HepG2 (cell line): Measurements from ENCODE around the gene TGFBI. TPM values are rescaled to one million over a fixed set of nuclear protein-coding genes. Genes with fewer than 3 reads are reported as not detected.

Experiments
- ATAC-seq: fragments of 200-7000 bp; cut with Tn5 transposase; 3 replicates; pipeline ENCODE4 v1.9.1; 2020; ENCODE audit warnings: mild to moderate bottlenecking, moderate library complexity
- BruUV-seq: library from RNA; stranded (reverse); fragments of 400-500 nt; replicated peaks from 2 replicates; lab custom pipeline; 2021; lab: Mats Ljungman, UMichigan
- CTCF ChIA-PET: fragments of 300-600 bp; formaldehyde crosslinking; extraction: SDS; loops from one replicate; lab custom pipeline; 2021; ENCODE audit warnings: low total read pairs, inconsistent platforms, low intra/inter-chr PET ratio; lab: Yijun Ruan, JAX
- POLR2A ChIA-PET: fragments of 350-600 bp; sonication (Branson Sonifier 250); formaldehyde crosslinking; loops from one replicate; lab custom pipeline; 2020; ENCODE audit warnings: antibody characterized with exemption, inconsistent platforms; lab: Yijun Ruan, JAX
- DNase-seq: peaks from one replicate; pipeline ENCODE4 v3.0.0-alpha.2; 2015; ENCODE audit warnings: low spot score
- FAIRE-seq: peaks from 3 replicates; lab custom pipeline; 2011; peaks lifted over from hg19 to GRCh38; lab: Jason Lieb, UNC
- H2AFZ ChIP-seq: one replicate; pipeline ENCODE4 v1.6.1; 2011; ENCODE audit warnings: low read length, inconsistent platforms
- H3K27ac ChIP-seq: fragments of 300-600 bp; 3 replicates; pipeline ENCODE4 v1.8.0; 2011; ENCODE audit warnings: mixed run types, mild to moderate bottlenecking, mixed read lengths, low read length, inconsistent platforms; ENCODE audit not compliant: insufficient read depth; ENCODE audit errors: extremely low read length
- H3K27me3 ChIP-seq, 2 experiments: fragments of 200-600 bp in 1 of 2; 2 replicates in 1 of 2; 3 replicates in 1 of 2; pipeline versions ENCODE4 v1.6.0 to v1.8.0; 2011; ENCODE audit warnings: low read length in 2 of 2, mild to moderate bottlenecking in 2 of 2, moderate library complexity in 2 of 2, inconsistent platforms in 1 of 2; ENCODE audit not compliant: insufficient read depth in 2 of 2, control insufficient read depth in 1 of 2
- H3K36me3 ChIP-seq, 2 experiments: fragments of 200-600 bp in 1 of 2; replicated peaks in 1 of 2; 2 replicates in 1 of 2; 3 replicates in 1 of 2; pipeline versions ENCODE4 v1.5.1 to v1.8.0; 2011; ENCODE audit warnings: low read length in 2 of 2, inconsistent platforms in 1 of 2; ENCODE audit not compliant: insufficient read depth in 2 of 2, control insufficient read depth in 1 of 2
- H3K4me1 ChIP-seq: 2 replicates; pipeline ENCODE4 v1.5.1; 2012; ENCODE audit warnings: low read length, inconsistent platforms; ENCODE audit not compliant: insufficient read depth
- H3K4me2 ChIP-seq: 2 replicates; pipeline ENCODE4 v1.6.0; 2011; ENCODE audit warnings: low read depth, low read length, inconsistent platforms
- H3K4me3 ChIP-seq, 3 experiments: fragments of 200-600 bp in 1 of 3; sonication (generic), shearing (Covaris generic) in 1 of 3; replicated peaks in 1 of 3; 2 replicates each; pipeline ENCODE4 v1.5.1; 2011 to 2016; ENCODE audit warnings: low read length in 3 of 3, inconsistent platforms in 2 of 3, low read depth in 2 of 3, mild to moderate bottlenecking in 2 of 3, control low read depth in 1 of 3, mixed read lengths in 1 of 3; ENCODE audit not compliant: insufficient read depth in 1 of 3
- H3K79me2 ChIP-seq: one replicate; pipeline ENCODE4 v1.6.1; 2011; ENCODE audit warnings: low read length, inconsistent platforms; ENCODE audit not compliant: insufficient read depth
- H3K9ac ChIP-seq: 2 replicates; pipeline ENCODE4 v1.6.0; 2011; ENCODE audit warnings: mild to moderate bottlenecking, low read depth, low read length, inconsistent platforms; ENCODE audit not compliant: insufficient read depth
- H3K9me3 ChIP-seq: 2 replicates; pipeline ENCODE4 v1.5.1; 2012; ENCODE audit warnings: mild to moderate bottlenecking, low read length
- H4K20me1 ChIP-seq: 2 replicates; pipeline ENCODE4 v1.6.0; 2011; ENCODE audit warnings: inconsistent platforms, mild to moderate bottlenecking, low read length, moderate library complexity; ENCODE audit not compliant: insufficient read depth
- CCDC6 ChIP-seq: sonication (generic); formaldehyde crosslinking; IDR thresholded peaks from 2 replicates; pipeline ENCODE4 v1.8.1; 2022; ENCODE audit warnings: mild to moderate bottlenecking, missing genetic modification reagents, moderate library complexity
- CSRNP1 ChIP-seq: sonication (generic); formaldehyde crosslinking; IDR thresholded peaks from 2 replicates; pipeline ENCODE4 v1.8.1; 2023; ENCODE audit warnings: mild to moderate bottlenecking, missing genetic modification reagents
- IRF1 ChIP-seq: sonication (generic); formaldehyde crosslinking; IDR thresholded peaks from 2 replicates; pipeline ENCODE4 v1.4.0; 2020; ENCODE audit warnings: low read depth, mild to moderate bottlenecking, missing genetic modification reagents
- MAFF ChIP-seq: IDR thresholded peaks from 2 replicates; pipeline ENCODE4 v1.6.1; 2011; ENCODE audit warnings: low read depth, low read length, improper control_type of control experiment
- MAFG ChIP-seq: sonication (generic); formaldehyde crosslinking; IDR thresholded peaks from 2 replicates; pipeline ENCODE4 v1.5.1; 2020; ENCODE audit warnings: mild to moderate bottlenecking, missing genetic modification reagents
- MAFK ChIP-seq, 2 experiments: IDR thresholded peaks in 1 of 2; conservative IDR thresholded peaks in 1 of 2; 2 replicates each; pipeline ENCODE4 v1.6.1; 2011; ENCODE audit warnings: improper control_type of control experiment in 2 of 2, low read length in 2 of 2
- MIER3 ChIP-seq: IDR thresholded peaks from 2 replicates; pipeline ENCODE4 v1.6.1; 2016; ENCODE audit warnings: missing compliant biosample characterization, borderline replicate concordance
- SOX6 ChIP-seq, 2 experiments: fragments of 450-650 bp in 1 of 2; sonication (generic) in 1 of 2; formaldehyde crosslinking in 1 of 2; IDR thresholded peaks; 2 replicates each; pipeline versions ENCODE4 v1.4.0 to v1.6.1; 2017 to 2020; ENCODE audit warnings: antibody characterized with exemption in 1 of 2, mild to moderate bottlenecking in 1 of 2, missing genetic modification reagents in 1 of 2
- TAF15 ChIP-seq: fragments of 200-400 bp; formaldehyde crosslinking; IDR thresholded peaks from one replicate; pipeline ENCODE4 v1.6.1; 2018; ENCODE audit warnings: mild to moderate bottlenecking, low read depth, low read length; ENCODE audit not compliant: poor library complexity, severe bottlenecking
- ZNF549 ChIP-seq: sonication (generic); formaldehyde crosslinking; IDR thresholded peaks from 2 replicates; pipeline ENCODE4 v1.5.0; 2020; ENCODE audit warnings: missing genetic modification reagents
- ZSCAN12 ChIP-seq: sonication (generic); formaldehyde crosslinking; IDR thresholded peaks from 2 replicates; pipeline ENCODE4 v1.9.0; 2021; ENCODE audit warnings: mild to moderate bottlenecking, missing genetic modification reagents
- WGBS: methylation state at CpG from one replicate; pipeline ENCODE4 v1.1.6; 2017; ENCODE audit warnings: low lambda C conversion rate; 5-methylcytosine and 5-hydroxymethylcytosine counted together
- in situ Hi-C: cut with HindIII; loops from 2 replicates; pipeline ENCODE4 v1.10.0; 2017; ENCODE audit warnings: low pct_unique_long_range_greater_than_20kb; ENCODE audit not compliant: extremely low pct_ligation_motif_present
- intact Hi-C: fragments of 100-400 bp; cut with micrococcal nuclease; formaldehyde crosslinking; loops from one replicate; pipeline ENCODE4 v1.10.0; 2022; ENCODE audit not compliant: unreplicated experiment
- polyA plus RNA-seq, 8 experiments: library from polyadenylated mRNA; depleted of rRNA in 3 of 8; stranded (reverse) in 7 of 8; unstranded in 1 of 8; fragments of >200 nt; fragmentation: Illumina TruSeq in 4 of 8; extraction: Trizol in 4 of 8; gene quantifications; 2 replicates each; pipeline versions ENCODE4 v1.2.1 to v1.2.3, GENCODE V29; 2011 to 2016; ENCODE audit warnings: low read depth in 4 of 8, missing spikeins in 1 of 8, mixed read lengths in 1 of 8; ENCODE audit not compliant: insufficient read depth in 1 of 8
- total RNA-seq, 5 experiments: library from RNA; depleted of rRNA; stranded (reverse); fragments of >200 nt; fragmentation: Illumina TruSeq; extraction: Trizol; gene quantifications; 2 replicates each; pipeline ENCODE4 v1.2.3, GENCODE V29; 2016; ENCODE audit warnings: low read depth in 1 of 5

Gene TGFBI
- total and polyA plus RNA-seq, 2 of the 13 experiments (the other 11 are each of a cell fraction or from before 2014, with no cell fraction given) = 275 to 457 TPM

GRCh38 chr5:135991429-135991828 is 37.4 kb upstream of the TGFBI start:
- ChIA-PET CTCF (no interaction called here), POLR2A (no interaction called here)
- Histone ChIP-seq H3K27ac (no peak overlapping the region), H3K9ac (no peak overlapping the region), H3K27me3 (no peaks in the 10 kb centered on the region), H3K79me2 (no peaks in the 10 kb centered on the region), H3K36me3 (no peaks in the 10 kb centered on the region), H4K20me1 (no peaks in the 10 kb centered on the region), H3K4me3 (no peak overlapping the region), H3K4me2 (no peak overlapping the region), H3K4me1 (peaks cover 23% of the 10 kb centered on the region), H2AFZ (no peak overlapping the region), H3K9me3 (no peaks in the 10 kb centered on the region)
- DNase-seq = no peak
- TF ChIP-seq MIER3 (CRISPR knock-in tag) (no peak), MAFF (peak; percentile 89), MAFK (conservative IDR thresholded peaks at IDR 0.05 in 1 of 2, IDR thresholded peaks at IDR 0.05 in 1 of 2; ENCODE audit: low read length in 2 of 2) (peak; percentile 86 to 94), SOX6 (IDR thresholded peaks at IDR 0.05) (no peak), SOX6 (CRISPR knock-in tag; IDR thresholded peaks at IDR 0.05) (no peak), ZNF549 (CRISPR knock-in tag) (no peak)
- WGBS = 92% methylated on average over 6 of the region's 6 CpGs
- in situ Hi-C loops (no loop called here), intact Hi-C loops (no loop called here)
- no TSS peak for BruUV-seq
- FAIRE-seq = no peak
- no peak for ATAC-seq

GRCh38 chr5:135993335-135993879 is 35.4 kb upstream of the TGFBI start:
- TF ChIP-seq IRF1 (CRISPR knock-in tag) (no peak), MAFG (CRISPR knock-in tag) (no peak), CCDC6 (no peak), CSRNP1 (CRISPR knock-in tag) (no peak), TAF15 (no peak), ZSCAN12 (no peak)
- ATAC-seq (no peak), FAIRE-seq (no peak), DNase-seq (no peak)
- no peak overlapping the region for H3K9ac ChIP-seq
- intact Hi-C loops (no loop called here), in situ Hi-C loops (no loop called here)
- H3K27me3 ChIP-seq = no peaks in the 10 kb centered on the region
- H3K36me3 ChIP-seq = no peaks in the 10 kb centered on the region
- POLR2A ChIA-PET = interaction anchor here (0.8 to 1.1 kb wide), 2 partner anchors 20 to 60 kb away, joined by 3 to 5 read pairs; no protein-coding TSS in a partner anchor
- no peak overlapping the region for H3K4me2 ChIP-seq
- no peak overlapping the region for H2AFZ ChIP-seq
- no peaks in the 10 kb centered on the region for H3K79me2 ChIP-seq
- H3K4me1 ChIP-seq = peaks cover 23% of the 10 kb centered on the region
- no peaks in the 10 kb centered on the region for H3K9me3 ChIP-seq
- CTCF ChIA-PET = no interaction called here
- no peak overlapping the region for H3K4me3 ChIP-seq
- BruUV-seq = no TSS peak
- H4K20me1 ChIP-seq = no peaks in the 10 kb centered on the region
- no peak overlapping the region for H3K27ac ChIP-seq
- WGBS = 92% methylated on average over 6 of the region's 6 CpGs
